ENCODE data around the gene TSTD2.
A peak's percentile ranks its signal among the peaks of the same experiment; 100 is the strongest.
"Not testable (repeated sequence)": the region's sequence is repeated elsewhere in the genome, so short reads cannot be mapped to it uniquely, and the experiment has no call there.

TSTD2 gene

DNA sequence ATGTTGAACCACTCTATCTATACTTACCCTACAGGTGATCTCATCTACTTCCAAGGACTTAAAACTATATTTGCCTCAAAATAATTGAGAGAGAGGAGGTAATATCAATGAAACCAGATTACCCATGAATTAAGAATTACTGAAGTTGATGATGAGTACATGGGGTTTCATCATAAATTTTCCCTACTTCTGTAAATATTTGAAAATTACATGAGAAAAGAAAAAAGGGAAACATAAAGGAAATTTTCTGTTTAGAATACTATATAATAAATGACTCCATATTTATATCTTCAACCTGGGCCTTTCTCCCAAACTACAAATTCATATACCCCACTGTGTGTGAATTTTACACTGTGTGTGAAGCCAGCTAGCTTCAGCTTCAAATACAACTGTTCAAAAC is 2.6 kb downstream of the TSTD2 start:
- no peak for DNase-seq (ENCODE audit: low read depth)

DNA sequence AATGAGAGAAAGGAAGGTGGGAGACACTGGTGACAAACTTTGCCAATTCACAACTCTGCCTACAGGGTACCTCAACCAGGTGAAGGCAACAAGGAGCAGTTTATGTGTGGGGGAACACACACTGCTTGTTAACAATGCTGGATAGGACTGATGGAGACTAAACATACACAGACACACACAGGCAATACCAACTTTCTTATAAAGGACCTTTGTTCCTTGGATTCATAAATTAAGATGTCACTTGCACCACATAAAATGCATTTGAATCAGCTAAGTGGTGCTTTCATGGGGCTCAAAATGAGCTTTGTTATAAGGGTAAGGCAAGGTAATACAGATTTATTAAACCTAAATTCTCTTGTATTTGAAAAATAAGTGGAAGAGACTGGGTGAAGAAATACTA is 4.0 kb downstream of the TSTD2 start:
- no peak for DNase-seq (ENCODE audit: low read depth)

DNA sequence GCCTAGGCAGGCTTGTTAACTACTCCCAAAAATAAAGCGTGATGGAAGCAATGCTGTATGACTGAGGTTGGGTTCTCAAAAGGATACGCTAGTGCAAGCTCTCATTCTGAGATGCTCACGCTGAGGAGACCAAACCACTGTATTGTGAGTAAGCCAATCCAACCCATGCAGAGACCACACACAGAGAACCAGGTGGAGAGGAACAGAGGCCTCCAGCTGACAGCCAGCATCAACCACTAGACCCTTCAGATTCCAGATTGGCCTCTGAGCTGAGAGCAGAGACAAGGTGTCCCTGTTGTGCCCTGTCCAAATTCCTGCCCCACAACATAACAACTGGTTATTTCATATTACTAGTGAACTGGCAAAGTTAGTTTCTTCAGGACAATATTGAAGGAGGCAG is 4.5 kb downstream of the TSTD2 start:
- no peak for DNase-seq (ENCODE audit: low read depth)

DNA sequence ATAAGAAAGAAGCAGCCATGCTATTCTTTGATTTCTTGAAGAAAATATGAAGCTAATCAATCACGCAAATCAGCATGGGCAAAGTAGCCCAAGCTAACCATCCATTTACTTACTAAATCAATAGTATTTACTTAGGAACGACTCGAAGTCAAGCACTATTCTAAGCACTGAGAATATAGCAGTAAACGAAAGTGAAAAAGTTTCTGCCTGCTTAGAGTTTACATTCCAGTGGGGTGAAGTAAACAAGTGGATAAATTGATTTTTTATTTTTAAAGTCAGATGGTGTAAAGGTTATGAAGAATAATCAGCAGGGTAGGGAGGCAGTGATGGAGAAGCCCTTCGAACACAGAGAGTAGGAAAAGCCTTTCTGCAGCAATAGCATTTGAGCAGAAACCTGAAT is 5.5 kb downstream of the TSTD2 start:
- no peak for DNase-seq (ENCODE audit: low read depth)

GRCh38 chr9:97625620-97626019 is 7.5 kb downstream of the TSTD2 start:
- no peak for DNase-seq (ENCODE audit: low read depth)

DNA sequence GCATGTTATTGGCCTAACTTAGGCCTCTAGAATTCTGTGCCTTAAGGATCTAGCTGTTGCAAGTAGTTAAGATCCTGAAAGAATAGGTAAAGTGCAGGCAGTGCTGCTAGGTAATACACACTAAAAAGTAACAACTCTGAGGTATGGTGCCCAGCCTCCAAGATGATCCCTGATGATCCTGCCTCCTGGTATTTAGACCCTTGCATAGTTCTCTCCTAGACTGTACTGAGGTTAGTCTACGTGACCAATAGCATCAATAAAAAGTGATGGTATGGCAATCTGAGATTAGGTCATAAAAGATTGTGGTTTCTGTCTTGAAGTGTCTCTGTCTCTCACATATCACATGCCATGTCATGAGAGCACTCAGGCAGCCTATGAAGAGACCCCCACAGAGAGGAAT is 9.2 kb downstream of the TSTD2 start:
- DNase-seq (ENCODE audit: low read depth) = no peak

- not testable (repeated sequence) for DNase-seq (ENCODE audit: low read depth)
Observed at GRCh38 chr9:97622483-97622882, 10.7 kb downstream of the TSTD2 start.

DNA sequence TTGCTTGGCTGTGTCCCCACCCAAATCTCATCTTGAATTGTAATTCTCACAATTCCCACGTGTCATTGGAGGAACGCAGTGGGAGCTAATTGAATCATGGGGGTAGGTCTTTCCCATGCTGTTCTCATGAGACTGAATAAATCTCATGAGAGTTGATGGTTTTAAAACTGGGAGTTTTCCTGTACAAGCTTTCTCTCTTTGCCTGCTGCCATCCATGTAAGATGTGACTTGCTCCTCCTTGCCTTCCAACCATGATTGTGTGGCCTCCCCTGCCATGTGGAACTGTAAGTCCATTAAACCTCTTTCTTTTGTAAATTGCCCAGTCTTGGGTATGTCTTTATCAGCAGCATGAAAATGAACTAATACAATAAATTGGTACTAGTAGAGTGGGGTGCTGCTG is 13.1 kb downstream of the TSTD2 start:
- not testable (repeated sequence) for DNase-seq (ENCODE audit: low read depth)

DNA sequence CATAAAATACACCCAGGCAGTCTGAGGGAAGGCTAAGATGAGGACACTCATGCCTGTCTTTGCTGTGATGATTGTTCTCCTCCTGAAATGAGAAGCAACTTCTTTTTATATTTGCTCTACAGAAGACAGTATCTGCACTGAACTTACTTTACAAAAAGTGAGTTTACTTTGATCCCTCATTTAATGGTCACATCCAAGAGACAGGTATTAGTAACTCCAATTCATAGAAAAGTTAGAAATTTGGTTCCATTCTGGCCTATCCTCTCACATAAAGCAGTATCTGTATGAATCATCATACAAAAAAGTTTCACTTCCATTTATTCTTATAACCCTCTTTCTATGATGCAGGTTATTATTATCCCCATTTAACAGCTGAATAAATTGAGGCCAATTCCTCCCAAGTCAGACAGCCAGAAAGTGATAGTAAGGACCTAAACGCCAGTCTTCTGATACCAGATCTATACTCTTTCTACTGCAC is 15.2 kb downstream of the TSTD2 start:
- no peak for DNase-seq (ENCODE audit: low read depth)

DNA sequence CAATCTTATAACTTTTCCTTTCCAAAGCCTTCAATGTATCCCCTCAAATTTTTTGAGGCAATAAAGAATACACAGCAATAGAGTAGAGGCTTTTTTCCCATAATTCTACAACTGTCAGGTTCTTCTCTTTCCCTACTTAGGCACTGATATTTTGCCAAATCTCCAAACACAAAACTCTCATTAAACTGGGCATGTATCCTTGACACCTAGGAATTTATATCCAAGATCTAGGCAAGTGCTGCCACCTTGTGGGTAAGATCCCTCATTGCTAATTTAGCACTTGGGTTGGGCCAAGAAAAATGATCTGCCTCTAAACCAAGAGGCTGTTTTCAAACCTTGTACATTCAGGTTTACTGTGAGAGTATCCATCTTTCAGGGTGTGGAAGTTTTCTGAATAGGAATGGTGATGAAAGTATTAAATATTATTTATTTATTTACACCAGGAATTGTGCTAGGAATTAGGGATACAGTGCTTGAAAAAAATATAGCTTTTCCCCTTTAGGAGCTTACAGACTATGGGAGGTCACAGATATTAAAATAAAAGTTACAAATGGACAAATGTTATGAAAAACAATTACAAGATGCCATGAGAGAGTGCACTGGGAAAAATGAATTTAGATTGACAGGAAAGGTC is 17.6 kb downstream of the TSTD2 start:
- no peak for DNase-seq (ENCODE audit: low read depth)

GRCh38 chr9:97604901-97605645 is 28.1 kb downstream of the TSTD2 start:
- no peak for DNase-seq (ENCODE audit: low read depth)

DNA sequence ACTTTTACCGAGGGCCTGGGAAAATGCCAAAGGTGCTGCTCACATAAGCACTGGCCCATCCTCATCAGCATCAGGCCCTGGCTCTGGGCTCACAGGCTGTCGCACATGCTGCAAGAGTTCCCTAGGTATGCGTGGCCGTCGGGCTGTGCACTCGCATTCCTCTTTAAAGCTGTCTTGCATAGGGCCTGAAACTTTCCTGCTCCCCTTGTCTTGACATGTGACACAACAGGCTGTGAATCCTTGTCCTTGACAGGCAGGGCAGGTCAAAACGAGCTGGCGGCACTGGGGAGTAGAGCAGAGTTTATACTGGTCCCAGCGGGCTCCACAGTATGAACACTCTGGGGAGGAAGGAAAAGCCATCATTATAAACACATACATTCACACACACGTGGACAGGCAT is 30.7 kb downstream of the TSTD2 start:
- no peak for DNase-seq (ENCODE audit: low read depth)

DNA sequence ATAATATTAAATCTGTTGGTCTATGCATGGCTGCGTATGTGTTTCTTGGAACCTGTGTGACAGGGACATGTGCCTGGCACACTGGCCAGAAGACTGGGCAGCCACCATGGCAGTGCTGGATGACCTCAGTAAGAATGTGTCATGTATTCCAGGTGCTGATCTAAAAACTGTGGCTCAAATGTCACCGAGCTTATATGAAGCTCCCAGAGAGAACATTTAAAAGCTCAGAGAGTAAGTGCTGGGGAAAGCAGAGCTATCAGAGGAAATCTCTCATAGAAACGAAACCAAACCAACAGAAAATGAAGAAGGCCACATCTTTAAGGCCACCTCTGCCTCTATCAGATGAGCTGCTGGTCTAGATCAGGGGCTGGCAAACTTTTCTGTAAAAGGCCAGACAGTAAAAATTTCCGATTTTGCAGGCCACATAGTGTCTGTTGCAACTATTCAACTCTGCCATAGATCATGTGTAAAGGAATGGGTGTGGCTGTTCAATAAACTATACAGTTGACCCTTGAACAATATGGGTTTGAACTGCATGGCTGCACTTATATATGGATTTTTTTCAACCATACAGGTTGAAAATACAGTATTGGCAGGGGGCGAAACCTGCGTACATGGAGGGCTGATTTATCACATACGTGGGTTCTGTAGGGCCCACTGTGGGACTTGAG is 31.8 kb downstream of the TSTD2 start:
- DNase-seq (ENCODE audit: low read depth) = no peak

GRCh38 chr9:97600531-97601227 is 32.5 kb downstream of the TSTD2 start:
- no peak for DNase-seq (ENCODE audit: low read depth)

- DNase-seq (ENCODE audit: low read depth) = no peak
Observed at GRCh38 chr9:97599314-97599846, 33.8 kb downstream of the TSTD2 start.

- peak; percentile 28 for DNase-seq (ENCODE audit: low read depth)
Observed at GRCh38 chr9:97598461-97599288, 34.5 kb downstream of the TSTD2 start.

GRCh38 chr9:97596906-97597305 is 36.3 kb downstream of the TSTD2 start:
- no peak for DNase-seq (ENCODE audit: low read depth)

- DNase-seq (ENCODE audit: low read depth) = no peak
Observed at GRCh38 chr9:97594381-97594921, 38.7 kb downstream of the TSTD2 start.

DNA sequence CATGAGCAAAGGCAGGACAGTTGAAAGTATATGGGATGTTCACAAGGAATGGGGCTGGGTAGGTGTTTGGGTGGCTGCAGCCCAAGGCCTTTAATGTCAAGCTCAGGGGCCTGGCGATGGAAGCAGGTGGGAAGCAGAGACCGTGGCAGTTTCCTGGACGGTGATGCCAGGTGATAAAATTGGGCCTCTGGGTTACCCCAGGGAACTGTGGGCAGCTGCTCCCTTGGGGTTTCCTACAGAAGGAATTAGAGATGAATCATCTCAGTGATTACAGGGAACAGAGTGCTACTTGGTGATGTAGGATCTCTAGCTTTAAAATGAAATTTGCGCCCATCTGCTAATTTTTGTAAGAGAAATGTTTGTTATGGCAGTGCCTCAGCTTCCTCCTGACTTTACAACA is 39.2 kb downstream of the TSTD2 start:
- DNase-seq (ENCODE audit: low read depth) = no peak

- no peak for DNase-seq (ENCODE audit: low read depth)
Observed at GRCh38 chr9:97592126-97592525, 41.0 kb downstream of the TSTD2 start.

GRCh38 chr9:97591535-97591934 is 41.6 kb downstream of the TSTD2 start:
- no peak for DNase-seq (ENCODE audit: low read depth)
